ENCODE data around the gene INKA2.

GRCh38 chr1:111720977-111721786, 18.0 kb downstream of the INKA2 start:
- TF ChIP-seq SIN3A (IDR thresholded peaks at IDR 0.05; ENCODE audit: low read depth, low read length) (no peak), GABPA (IDR thresholded peaks at IDR 0.05; ENCODE audit: low read depth) (no peak), TAF1 (IDR thresholded peaks at IDR 0.05; ENCODE audit: borderline replicate concordance, low read depth, low read length) (no peak), EZH2 (IDR thresholded peaks at IDR 0.05; ENCODE audit: borderline replicate concordance, control insufficient read depth, low read depth, low read length) (no peak), RCOR1 (conservative IDR thresholded peaks at IDR 0.05; ENCODE audit: low read depth, low read length) (no peak), NBN (IDR thresholded peaks at IDR 0.05) (no peak), REST (IDR thresholded peaks at IDR 0.05; ENCODE audit: low read depth, low read length) (no peak), CTCF (IDR thresholded peaks at IDR 0.05 in 2 of 3, conservative IDR thresholded peaks at IDR 0.05 in 1 of 3; ENCODE audit: control insufficient read depth in 2 of 3, extremely low read depth in 1 of 3, insufficient read depth in 1 of 3, low read depth in 3 of 3, low read length in 3 of 3) (no peak), RB1 (IDR thresholded peaks at IDR 0.05; ENCODE audit: borderline replicate concordance) (no peak), SMC3 (IDR thresholded peaks at IDR 0.05; ENCODE audit: borderline replicate concordance, low read length) (no peak), BHLHE40 (IDR thresholded peaks at IDR 0.05; ENCODE audit: borderline replicate concordance in 1 of 2, low read depth in 2 of 2, low read length in 1 of 2) (no peak)
